ENCODE data around the gene MAP1LC3B2. TPM values are rescaled to one million over a fixed set of nuclear protein-coding genes. Genes with fewer than 3 reads are reported as not detected.

MAP1LC3B2 gene
- total RNA-seq, 4 donors from 2014 or later: 1.1 to 1.8 (median 1.8) TPM; not detected in 1

DNA sequence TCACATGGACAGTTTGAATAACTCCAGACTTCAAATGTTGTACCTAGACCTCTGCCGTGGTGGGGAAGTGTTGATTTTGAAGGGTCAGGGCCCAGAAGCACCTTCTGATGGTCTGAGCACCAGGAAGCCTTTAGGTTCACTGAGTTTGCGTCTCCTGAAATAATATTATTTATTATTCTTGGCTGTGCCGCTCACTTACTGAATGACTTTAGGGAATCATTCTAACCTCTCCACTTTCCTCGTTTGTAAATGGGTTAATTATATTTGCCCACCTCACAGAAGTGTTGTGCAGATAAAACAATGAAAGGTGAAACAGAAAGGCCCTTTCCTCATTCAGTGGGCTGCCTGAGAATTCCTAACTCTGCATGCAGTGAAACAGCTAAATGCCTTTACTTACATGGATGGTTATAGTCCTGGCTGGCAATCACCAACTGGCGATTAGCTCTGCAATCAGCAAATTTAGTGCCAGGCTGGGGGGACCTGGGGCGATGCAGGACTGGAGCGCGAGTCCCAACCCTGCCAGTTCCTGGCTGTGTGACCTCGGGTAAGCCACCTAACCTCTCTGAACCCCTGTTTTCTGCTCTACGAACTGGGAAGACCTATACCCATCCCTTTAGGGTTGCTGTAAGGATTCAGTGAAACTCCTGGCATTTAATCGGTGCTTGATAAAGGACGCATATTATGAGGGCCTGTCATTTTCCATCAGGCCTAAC lies 57.5 kb downstream of the MAP1LC3B2 start:
- no peak overlapping the region for H3K4me3 ChIP-seq
- WGBS, 2 donors (ENCODE audit: low coverage in 1 of 2): 57 to 91% methylated on average over 5 to 11 of the region's 12 CpGs
- H3K27ac ChIP-seq: no peak overlapping the region
- no peak for TF ChIP-seq POLR2AphosphoS5 (IDR thresholded peaks at IDR 0.05)
- no peak for TF ChIP-seq POLR2A (IDR thresholded peaks at IDR 0.05)
- TF ChIP-seq, protein P1, sequence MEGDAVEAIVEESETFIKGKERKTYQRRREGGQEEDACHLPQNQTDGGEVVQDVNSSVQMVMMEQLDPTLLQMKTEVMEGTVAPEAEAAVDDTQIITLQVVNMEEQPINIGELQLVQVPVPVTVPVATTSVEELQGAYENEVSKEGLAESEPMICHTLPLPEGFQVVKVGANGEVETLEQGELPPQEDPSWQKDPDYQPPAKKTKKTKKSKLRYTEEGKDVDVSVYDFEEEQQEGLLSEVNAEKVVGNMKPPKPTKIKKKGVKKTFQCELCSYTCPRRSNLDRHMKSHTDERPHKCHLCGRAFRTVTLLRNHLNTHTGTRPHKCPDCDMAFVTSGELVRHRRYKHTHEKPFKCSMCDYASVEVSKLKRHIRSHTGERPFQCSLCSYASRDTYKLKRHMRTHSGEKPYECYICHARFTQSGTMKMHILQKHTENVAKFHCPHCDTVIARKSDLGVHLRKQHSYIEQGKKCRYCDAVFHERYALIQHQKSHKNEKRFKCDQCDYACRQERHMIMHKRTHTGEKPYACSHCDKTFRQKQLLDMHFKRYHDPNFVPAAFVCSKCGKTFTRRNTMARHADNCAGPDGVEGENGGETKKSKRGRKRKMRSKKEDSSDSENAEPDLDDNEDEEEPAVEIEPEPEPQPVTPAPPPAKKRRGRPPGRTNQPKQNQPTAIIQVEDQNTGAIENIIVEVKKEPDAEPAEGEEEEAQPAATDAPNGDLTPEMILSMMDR (IDR thresholded peaks at IDR 0.05): no peak
- TF ChIP-seq EP300 (IDR thresholded peaks at IDR 0.05): no peak
- peaks cover 0 to 8% (median 0%) of the 10 kb centered on the region in 3 donors for H3K9me3 ChIP-seq
- H3K4me1 ChIP-seq: peaks cover 0 to 11% (median 0%) of the 10 kb centered on the region in 3 donors
- peak; percentile 53 for ATAC-seq
- H3K36me3 ChIP-seq: no peaks in the 10 kb centered on the region
- H3K27me3 ChIP-seq: no peaks in the 10 kb centered on the region

DNA sequence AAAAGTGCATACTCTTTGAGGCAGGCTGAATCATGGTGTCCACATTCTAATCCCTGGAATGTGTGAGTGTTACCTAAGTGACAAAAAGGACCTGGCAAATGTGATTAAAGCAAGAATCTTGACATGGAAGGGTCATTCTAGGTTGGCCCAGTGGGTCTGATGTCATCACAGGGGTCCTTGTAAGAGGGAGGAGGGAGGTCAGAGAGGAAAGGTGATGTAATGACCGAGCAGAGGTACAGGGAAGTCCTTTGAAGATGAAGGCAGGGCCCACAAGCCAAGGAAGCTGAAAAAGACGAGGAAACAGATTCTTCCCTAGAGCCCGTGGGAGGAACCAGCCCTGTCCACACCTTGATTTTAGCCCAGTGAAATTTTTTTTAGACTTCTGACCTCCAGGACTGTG lies 60.1 kb downstream of the MAP1LC3B2 start:
- no peaks in the 10 kb centered on the region for H3K36me3 ChIP-seq
- 72 to 78% methylated on average over 3 of the region's 3 CpGs for WGBS, 2 donors (ENCODE audit: low coverage in 1 of 2)
- H3K27ac ChIP-seq: no peak overlapping the region
- H3K4me3 ChIP-seq: no peak overlapping the region
- H3K4me1 ChIP-seq: peaks cover 0 to 11% (median 0%) of the 10 kb centered on the region in 3 donors
- TF ChIP-seq POLR2AphosphoS5 (IDR thresholded peaks at IDR 0.05) (no peak), EP300 (IDR thresholded peaks at IDR 0.05) (no peak), POLR2A (IDR thresholded peaks at IDR 0.05) (no peak)
- TF ChIP-seq, protein P1 (IDR thresholded peaks at IDR 0.05): no peak
- no peaks in the 10 kb centered on the region for H3K27me3 ChIP-seq
- H3K9me3 ChIP-seq: peaks cover 0 to 26% (median 0%) of the 10 kb centered on the region in 3 donors
- ATAC-seq: no peak

GRCh38 chr12:116620124-116620491 lies 60.9 kb downstream of the MAP1LC3B2 start:
- WGBS, 2 donors (ENCODE audit: low coverage in 1 of 2): 100% methylated on average over 2 of the region's 3 CpGs; no CpG with 5 or more reads in 1 of the 2 donors
- H3K9me3 ChIP-seq: peaks cover 0 to 26% (median 0%) of the 10 kb centered on the region in 3 donors
- H3K27me3 ChIP-seq: no peaks in the 10 kb centered on the region
- no peak for ATAC-seq
- no peak overlapping the region for H3K27ac ChIP-seq
- peaks cover 0 to 11% (median 0%) of the 10 kb centered on the region in 3 donors for H3K4me1 ChIP-seq
- no peak overlapping the region for H3K4me3 ChIP-seq
- TF ChIP-seq POLR2A (IDR thresholded peaks at IDR 0.05) (no peak), POLR2AphosphoS5 (IDR thresholded peaks at IDR 0.05) (no peak), EP300 (IDR thresholded peaks at IDR 0.05) (no peak)
- TF ChIP-seq, protein P1 (IDR thresholded peaks at IDR 0.05): no peak
- no peaks in the 10 kb centered on the region for H3K36me3 ChIP-seq

DNA sequence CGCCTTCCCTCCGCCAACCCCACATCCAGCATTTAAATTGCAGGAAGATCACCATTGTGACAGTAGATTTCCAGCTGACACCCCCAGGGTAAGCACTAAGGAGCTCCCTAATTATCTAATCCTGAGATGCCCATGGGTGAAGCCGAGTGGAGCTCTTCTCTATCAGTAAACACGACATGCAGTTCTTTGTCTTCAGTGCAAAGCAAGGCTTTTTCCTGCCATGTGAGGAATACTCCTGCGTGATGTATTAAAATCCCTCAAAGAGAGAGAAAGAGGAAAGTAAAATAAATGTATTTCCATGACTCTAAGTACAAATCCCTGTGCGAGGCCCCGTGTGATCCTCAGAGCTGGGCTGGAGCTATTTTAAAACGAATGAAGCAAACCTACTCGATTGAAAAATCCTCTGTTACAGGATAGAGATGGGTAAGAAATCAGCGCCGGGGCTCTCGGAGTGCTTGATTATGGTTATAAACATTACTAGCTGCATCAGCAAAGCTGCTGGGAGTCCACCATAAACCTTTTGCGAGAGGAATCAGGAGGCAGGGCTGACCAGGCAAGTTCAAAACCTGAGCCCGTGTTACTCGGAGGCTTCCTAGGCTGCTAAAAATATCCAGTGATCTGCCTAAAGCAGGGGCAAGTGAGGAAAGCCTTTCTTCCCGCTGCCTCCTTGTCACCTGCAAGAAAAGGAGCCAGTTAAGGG lies 61.5 kb downstream of the MAP1LC3B2 start:
- no peak overlapping the region for H3K27ac ChIP-seq
- H3K9me3 ChIP-seq: peaks cover 0 to 26% (median 0%) of the 10 kb centered on the region in 3 donors
- ATAC-seq: no peak
- WGBS, 2 donors (ENCODE audit: low coverage in 1 of 2): 22 to 46% methylated on average over 7 to 11 of the region's 16 CpGs
- H3K36me3 ChIP-seq: no peaks in the 10 kb centered on the region
- H3K27me3 ChIP-seq: no peaks in the 10 kb centered on the region
- H3K4me3 ChIP-seq: no peak overlapping the region
- TF ChIP-seq EP300 (IDR thresholded peaks at IDR 0.05) (no peak), POLR2A (IDR thresholded peaks at IDR 0.05) (no peak), POLR2AphosphoS5 (IDR thresholded peaks at IDR 0.05) (no peak)
- TF ChIP-seq, protein P1 (IDR thresholded peaks at IDR 0.05): no peak
- peaks cover 0 to 11% (median 0%) of the 10 kb centered on the region in 3 donors for H3K4me1 ChIP-seq

All from gastroesophageal sphincter (tissue), 4 donors.